ENCODE results near the gene MKRN2OS.

DNA sequence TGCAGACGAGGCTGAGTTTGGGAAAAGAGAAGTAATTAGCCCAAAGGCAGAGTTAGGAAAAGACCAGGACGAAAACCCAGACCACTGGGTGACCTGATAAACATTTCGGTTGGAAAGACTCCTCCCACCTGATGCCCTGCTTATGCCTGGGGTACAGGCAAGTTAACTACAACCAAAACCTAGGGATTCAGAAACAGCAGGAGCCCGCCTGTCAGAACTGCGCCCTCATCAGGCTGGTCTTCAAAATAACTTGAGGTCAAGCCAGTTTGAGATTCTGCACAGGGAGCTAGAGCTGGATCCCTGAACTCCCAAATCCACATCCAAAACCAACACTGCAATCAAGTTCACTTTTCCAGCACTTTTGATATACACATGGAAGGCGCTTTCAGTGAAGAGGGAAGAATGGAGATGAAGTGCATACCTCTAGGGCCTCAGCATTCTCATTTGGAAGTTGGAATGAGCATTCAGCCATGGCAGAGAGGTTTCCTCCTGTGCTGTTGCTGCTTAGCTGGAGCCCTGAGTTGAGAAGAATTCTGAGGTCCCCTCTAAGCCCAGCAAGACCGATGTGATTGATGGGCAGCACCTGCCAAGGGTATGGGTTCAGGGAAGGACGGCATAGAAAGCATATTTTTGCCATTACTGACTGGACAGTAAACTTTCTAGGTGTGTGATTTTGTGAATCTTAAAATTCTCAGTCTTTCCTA lies 49.4 kb downstream of the MKRN2OS start:
- TF ChIP-seq TAF1 (IDR thresholded peaks at IDR 0.05; ENCODE audit: borderline replicate concordance, insufficient read depth, low read length) (no peak), POLR2AphosphoS5 (IDR thresholded peaks at IDR 0.05; ENCODE audit: low read depth, low read length) (no peak), SIN3A (IDR thresholded peaks at IDR 0.05; ENCODE audit: borderline replicate concordance, insufficient read depth, low read length) (no peak)
- TF ChIP-seq, protein P1, sequence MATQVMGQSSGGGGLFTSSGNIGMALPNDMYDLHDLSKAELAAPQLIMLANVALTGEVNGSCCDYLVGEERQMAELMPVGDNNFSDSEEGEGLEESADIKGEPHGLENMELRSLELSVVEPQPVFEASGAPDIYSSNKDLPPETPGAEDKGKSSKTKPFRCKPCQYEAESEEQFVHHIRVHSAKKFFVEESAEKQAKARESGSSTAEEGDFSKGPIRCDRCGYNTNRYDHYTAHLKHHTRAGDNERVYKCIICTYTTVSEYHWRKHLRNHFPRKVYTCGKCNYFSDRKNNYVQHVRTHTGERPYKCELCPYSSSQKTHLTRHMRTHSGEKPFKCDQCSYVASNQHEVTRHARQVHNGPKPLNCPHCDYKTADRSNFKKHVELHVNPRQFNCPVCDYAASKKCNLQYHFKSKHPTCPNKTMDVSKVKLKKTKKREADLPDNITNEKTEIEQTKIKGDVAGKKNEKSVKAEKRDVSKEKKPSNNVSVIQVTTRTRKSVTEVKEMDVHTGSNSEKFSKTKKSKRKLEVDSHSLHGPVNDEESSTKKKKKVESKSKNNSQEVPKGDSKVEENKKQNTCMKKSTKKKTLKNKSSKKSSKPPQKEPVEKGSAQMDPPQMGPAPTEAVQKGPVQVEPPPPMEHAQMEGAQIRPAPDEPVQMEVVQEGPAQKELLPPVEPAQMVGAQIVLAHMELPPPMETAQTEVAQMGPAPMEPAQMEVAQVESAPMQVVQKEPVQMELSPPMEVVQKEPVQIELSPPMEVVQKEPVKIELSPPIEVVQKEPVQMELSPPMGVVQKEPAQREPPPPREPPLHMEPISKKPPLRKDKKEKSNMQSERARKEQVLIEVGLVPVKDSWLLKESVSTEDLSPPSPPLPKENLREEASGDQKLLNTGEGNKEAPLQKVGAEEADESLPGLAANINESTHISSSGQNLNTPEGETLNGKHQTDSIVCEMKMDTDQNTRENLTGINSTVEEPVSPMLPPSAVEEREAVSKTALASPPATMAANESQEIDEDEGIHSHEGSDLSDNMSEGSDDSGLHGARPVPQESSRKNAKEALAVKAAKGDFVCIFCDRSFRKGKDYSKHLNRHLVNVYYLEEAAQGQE (IDR thresholded peaks at IDR 0.05; ENCODE audit: insufficient read depth in 1 of 2, low read depth in 2 of 2, low read length in 2 of 2), result no peak

Data from PFSK-1 (cell line).